Measurements from ENCODE around the gene SND1.

- TF ChIP-seq, protein P1, sequence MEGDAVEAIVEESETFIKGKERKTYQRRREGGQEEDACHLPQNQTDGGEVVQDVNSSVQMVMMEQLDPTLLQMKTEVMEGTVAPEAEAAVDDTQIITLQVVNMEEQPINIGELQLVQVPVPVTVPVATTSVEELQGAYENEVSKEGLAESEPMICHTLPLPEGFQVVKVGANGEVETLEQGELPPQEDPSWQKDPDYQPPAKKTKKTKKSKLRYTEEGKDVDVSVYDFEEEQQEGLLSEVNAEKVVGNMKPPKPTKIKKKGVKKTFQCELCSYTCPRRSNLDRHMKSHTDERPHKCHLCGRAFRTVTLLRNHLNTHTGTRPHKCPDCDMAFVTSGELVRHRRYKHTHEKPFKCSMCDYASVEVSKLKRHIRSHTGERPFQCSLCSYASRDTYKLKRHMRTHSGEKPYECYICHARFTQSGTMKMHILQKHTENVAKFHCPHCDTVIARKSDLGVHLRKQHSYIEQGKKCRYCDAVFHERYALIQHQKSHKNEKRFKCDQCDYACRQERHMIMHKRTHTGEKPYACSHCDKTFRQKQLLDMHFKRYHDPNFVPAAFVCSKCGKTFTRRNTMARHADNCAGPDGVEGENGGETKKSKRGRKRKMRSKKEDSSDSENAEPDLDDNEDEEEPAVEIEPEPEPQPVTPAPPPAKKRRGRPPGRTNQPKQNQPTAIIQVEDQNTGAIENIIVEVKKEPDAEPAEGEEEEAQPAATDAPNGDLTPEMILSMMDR (IDR thresholded peaks at IDR 0.05) = no peak
- no peak for TF ChIP-seq POLR2A (IDR thresholded peaks at IDR 0.05)
These were observed 373.4 kb downstream of the SND1 start for GRCh38 chr7:128025380-128025779.

Measured in body of pancreas (tissue), 4 donors.